K562 (cell line): Measurements from ENCODE around the gene CCDC85B.

ENCODE experiments used
- CTCF ChIP-seq, 3 experiments: IDR thresholded peaks in 2 of 3; conservative IDR thresholded peaks in 1 of 3; 2 replicates each; pipeline ENCODE4 v1.5.1; 2011 to 2012; ENCODE audit warnings: low read length in 3 of 3, mild to moderate bottlenecking in 3 of 3, control low read depth in 2 of 3, improper control_type of control experiment in 1 of 3, inconsistent platforms in 1 of 3, low read depth in 1 of 3, mixed read lengths in 1 of 3, moderate library complexity in 1 of 3; ENCODE audit not compliant: insufficient read depth in 2 of 3
- CUX1 ChIP-seq: fragments of 200-800 bp; sonication (Bioruptor generic); IDR thresholded peaks from 2 replicates; pipeline ENCODE4 v1.6.1; 2016; ENCODE audit warnings: missing genetic modification characterization, missing compliant biosample characterization
- FUS ChIP-seq: fragments of 200-400 bp; formaldehyde crosslinking; optimal IDR thresholded peaks from 2 replicates; pipeline ENCODE3; 2017; ENCODE audit warnings: low read depth, low read length
- MAX ChIP-seq: sonication (generic); formaldehyde crosslinking; IDR thresholded peaks from 2 replicates; pipeline ENCODE4 v1.9.0; 2022; ENCODE audit warnings: mild to moderate bottlenecking, missing genetic modification reagents
- ZSCAN32 ChIP-seq: fragments of 450-650 bp; formaldehyde crosslinking; IDR thresholded peaks from 2 replicates; pipeline ENCODE4 v1.4.0; 2020; ENCODE audit warnings: mild to moderate bottlenecking, moderate library complexity
- TF ChIP-seq, protein P1 (sequence below), 2 experiments: fragments of 450-650 bp; conservative IDR thresholded peaks; 2 replicates each; pipeline ENCODE4 v1.6.1; 2017; ENCODE audit warnings: mild to moderate bottlenecking in 2 of 2, moderate library complexity in 2 of 2

DNA sequence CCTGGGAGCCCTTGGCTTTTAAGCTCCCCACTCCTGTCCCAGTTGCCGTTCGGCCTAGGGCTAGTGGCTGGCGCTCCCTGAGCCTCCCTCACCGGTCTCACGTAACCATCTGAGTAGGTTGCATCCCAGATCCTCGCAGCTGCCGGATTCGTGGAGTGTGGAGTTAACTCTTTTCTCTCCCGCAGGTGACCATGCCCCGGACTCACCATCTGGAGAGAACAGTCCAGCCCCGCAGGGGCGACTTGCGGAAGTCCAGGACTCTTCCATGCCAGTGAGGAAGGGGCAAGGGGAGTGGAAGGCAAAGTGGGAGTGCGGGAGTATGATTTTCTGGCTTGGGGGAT lies 29.3 kb upstream of the CCDC85B start:
- TF ChIP-seq CUX1 (CRISPR knock-in tag) (no peak), FUS (no peak), CTCF (IDR thresholded peaks at IDR 0.05 in 2 of 3, conservative IDR thresholded peaks at IDR 0.05 in 1 of 3; ENCODE audit: insufficient read depth in 2 of 3, low read depth in 1 of 3, low read length in 3 of 3) (no peak), ZSCAN32 (CRISPR knock-in tag) (no peak), MAX (CRISPR knock-in tag) (no peak)
- TF ChIP-seq, protein P1, sequence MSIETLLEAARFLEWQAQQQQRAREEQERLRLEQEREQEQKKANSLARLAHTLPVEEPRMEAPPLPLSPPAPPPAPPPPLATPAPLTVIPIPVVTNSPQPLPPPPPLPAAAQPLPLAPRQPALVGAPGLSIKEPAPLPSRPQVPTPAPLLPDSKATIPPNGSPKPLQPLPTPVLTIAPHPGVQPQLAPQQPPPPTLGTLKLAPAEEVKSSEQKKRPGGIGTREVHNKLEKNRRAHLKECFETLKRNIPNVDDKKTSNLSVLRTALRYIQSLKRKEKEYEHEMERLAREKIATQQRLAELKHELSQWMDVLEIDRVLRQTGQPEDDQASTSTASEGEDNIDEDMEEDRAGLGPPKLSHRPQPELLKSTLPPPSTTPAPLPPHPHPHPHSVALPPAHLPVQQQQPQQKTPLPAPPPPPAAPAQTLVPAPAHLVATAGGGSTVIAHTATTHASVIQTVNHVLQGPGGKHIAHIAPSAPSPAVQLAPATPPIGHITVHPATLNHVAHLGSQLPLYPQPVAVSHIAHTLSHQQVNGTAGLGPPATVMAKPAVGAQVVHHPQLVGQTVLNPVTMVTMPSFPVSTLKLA (conservative IDR thresholded peaks at IDR 0.05) = no peak
